H1 (cell line): ENCODE data around the gene GNB3. TPM values are rescaled to one million over a fixed set of nuclear protein-coding genes. Genes with fewer than 3 reads are reported as not detected.

Source experiments
- CTCF ChIA-PET: fragments of 300-600 bp; sonication (Branson Sonifier 250); formaldehyde crosslinking; loops from one replicate; lab custom pipeline; 2021; ENCODE audit not compliant: partially characterized antibody; lab: Charles Lee
- POLR2A ChIA-PET: fragments of 300-600 bp; sonication (Branson Sonifier 250); formaldehyde crosslinking; loops from one replicate; lab custom pipeline; 2021; ENCODE audit warnings: inconsistent platforms; ENCODE audit not compliant: partially characterized antibody; lab: Charles Lee
- DNase-seq, 2 experiments: peaks; one replicate each; pipeline versions ENCODE4 v3.0.0 to v3.0.0-alpha.2; 2010 to 2022; ENCODE audit warnings: low spot score in 2 of 2, low read depth in 1 of 2, mixed read lengths in 1 of 2
- FAIRE-seq: peaks from 2 replicates; lab custom pipeline; 2011; peaks lifted over from hg19 to GRCh38; lab: Jason Lieb, UNC
- H2AFZ ChIP-seq: 2 replicates; pipeline ENCODE4 v1.8.1; 2012; ENCODE audit warnings: low read length, inconsistent platforms
- H2AK5ac ChIP-seq: 2 replicates; pipeline ENCODE4 v1.6.1; 2013; ENCODE audit warnings: low read depth, low read length
- H2BK120ac ChIP-seq: replicated peaks from 2 replicates; pipeline ENCODE3; 2013; ENCODE audit warnings: low read depth, low read length, inconsistent platforms
- H2BK12ac ChIP-seq: 2 replicates; pipeline ENCODE4 v1.6.1; 2013; ENCODE audit warnings: low read depth, low read length
- H2BK15ac ChIP-seq: 2 replicates; pipeline ENCODE4 v1.6.1; 2013; ENCODE audit warnings: low read length
- H2BK20ac ChIP-seq: 2 replicates; pipeline ENCODE4 v1.6.1; 2013; ENCODE audit warnings: low read length
- H2BK5ac ChIP-seq: 2 replicates; pipeline ENCODE4 v1.6.1; 2013; ENCODE audit warnings: low read depth, low read length
- H3K14ac ChIP-seq: 2 replicates; pipeline ENCODE4 v1.6.1; 2013; ENCODE audit warnings: inconsistent platforms; ENCODE audit not compliant: insufficient read length
- H3K18ac ChIP-seq: 2 replicates; pipeline ENCODE4 v1.6.1; 2013; ENCODE audit warnings: low read length; ENCODE audit errors: extremely low read depth
- H3K23ac ChIP-seq: 2 replicates; pipeline ENCODE4 v1.6.1; 2013; ENCODE audit warnings: inconsistent platforms; ENCODE audit not compliant: insufficient read length
- H3K23me2 ChIP-seq: 2 replicates; pipeline ENCODE4 v1.6.1; 2013; ENCODE audit warnings: low read depth, low read length
- H3K27ac ChIP-seq: 2 replicates; pipeline ENCODE4 v1.6.1; 2011; ENCODE audit warnings: low read depth, low read length, inconsistent platforms
- H3K27me3 ChIP-seq, 4 experiments: replicated peaks in 1 of 4; 1 replicate in 1 of 4; 2 replicates in 3 of 4; pipeline versions ENCODE4 v1.6.1 to v1.8.1; 2011 to 2013; ENCODE audit warnings: low read length in 3 of 4, mild to moderate bottlenecking in 3 of 4, inconsistent platforms in 2 of 4, mixed read lengths in 2 of 4, moderate library complexity in 1 of 4; ENCODE audit not compliant: control insufficient read depth in 3 of 4, insufficient read depth in 3 of 4; ENCODE audit errors: extremely low read depth in 1 of 4
- H3K36me3 ChIP-seq, 4 experiments: 2 replicates each; pipeline versions ENCODE4 v1.6.1 to v1.8.1; 2011 to 2013; ENCODE audit warnings: mild to moderate bottlenecking in 4 of 4, low read length in 3 of 4, moderate library complexity in 2 of 4, control low read depth in 1 of 4, inconsistent platforms in 1 of 4; ENCODE audit not compliant: insufficient read depth in 4 of 4, control insufficient read depth in 2 of 4
- H3K4ac ChIP-seq: replicated peaks from 2 replicates; pipeline ENCODE3; 2013; ENCODE audit warnings: low read length, low read depth, mixed read lengths, inconsistent platforms; ENCODE audit not compliant: insufficient read length
- H3K4me1 ChIP-seq, 4 experiments: replicated peaks in 1 of 4; 1 replicate in 1 of 4; 2 replicates in 3 of 4; pipeline versions ENCODE4 v1.6.1 to v1.8.1; 2011 to 2013; ENCODE audit warnings: low read length in 3 of 4, inconsistent platforms in 2 of 4, mixed read lengths in 1 of 4; ENCODE audit not compliant: insufficient read depth in 4 of 4, control insufficient read depth in 3 of 4
- H3K4me2 ChIP-seq, 2 experiments: 2 replicates each; pipeline versions ENCODE4 v1.6.1 to v1.8.1; 2011 to 2013; ENCODE audit warnings: low read depth in 2 of 2, low read length in 2 of 2, control low read depth in 1 of 2, inconsistent platforms in 1 of 2, mild to moderate bottlenecking in 1 of 2; ENCODE audit not compliant: insufficient read depth in 1 of 2
- H3K4me3 ChIP-seq, 4 experiments: fragments of 200-600, 300-600 bp in 1 of 4; sonication (generic), shearing (Covaris generic), sonication (Bioruptor Twin) in 1 of 4; 2 replicates each; pipeline versions ENCODE4 v1.5.1 to v1.8.1; 2011 to 2016; ENCODE audit warnings: low read length in 4 of 4, low read depth in 3 of 4, control low read depth in 2 of 4, inconsistent platforms in 2 of 4, mild to moderate bottlenecking in 2 of 4, mixed read lengths in 1 of 4, moderate library complexity in 1 of 4; ENCODE audit not compliant: insufficient read depth in 2 of 4; ENCODE audit errors: extremely low read depth in 1 of 4
- H3K56ac ChIP-seq: replicated peaks from 2 replicates; pipeline ENCODE3; 2013; ENCODE audit warnings: low read depth, mild to moderate bottlenecking, mixed read lengths, low read length, inconsistent platforms; ENCODE audit not compliant: insufficient read length
- H3K79me1 ChIP-seq: 2 replicates; pipeline ENCODE4 v1.6.1; 2013; ENCODE audit warnings: low read depth, low read length, control low read depth
- H3K79me2 ChIP-seq, 2 experiments: 2 replicates each; pipeline versions ENCODE4 v1.6.1 to v1.8.1; 2012 to 2013; ENCODE audit warnings: low read length in 2 of 2, mild to moderate bottlenecking in 2 of 2, inconsistent platforms in 1 of 2; ENCODE audit not compliant: insufficient read depth in 2 of 2, control insufficient read depth in 1 of 2
- H3K9ac ChIP-seq, 4 experiments: replicated peaks in 1 of 4; 1 replicate in 1 of 4; 2 replicates in 3 of 4; pipeline versions ENCODE4 v1.6.1 to v1.8.1; 2011 to 2013; ENCODE audit warnings: low read depth in 3 of 4, low read length in 3 of 4, control low read depth in 2 of 4, mild to moderate bottlenecking in 2 of 4, moderate library complexity in 2 of 4, inconsistent platforms in 1 of 4; ENCODE audit errors: extremely low read depth in 1 of 4
- H3K9me3 ChIP-seq, 2 experiments: 2 replicates each; pipeline versions ENCODE4 v1.6.1 to v1.8.1; 2012 to 2013; ENCODE audit warnings: mild to moderate bottlenecking in 2 of 2, moderate library complexity in 2 of 2, control low read depth in 1 of 2, inconsistent platforms in 1 of 2, low read depth in 1 of 2, low read length in 1 of 2, mixed read lengths in 1 of 2; ENCODE audit not compliant: insufficient read depth in 2 of 2
- H4K20me1 ChIP-seq, 2 experiments: replicated peaks in 1 of 2; 2 replicates each; pipeline versions ENCODE3 to v1.8.1; 2011 to 2013; ENCODE audit warnings: inconsistent platforms in 2 of 2, low read length in 2 of 2, mild to moderate bottlenecking in 1 of 2; ENCODE audit not compliant: insufficient read depth in 2 of 2, control insufficient read depth in 1 of 2
- H4K5ac ChIP-seq: 2 replicates; pipeline ENCODE4 v1.6.1; 2013; ENCODE audit warnings: low read length, low read depth, mixed read lengths, inconsistent platforms; ENCODE audit not compliant: insufficient read length
- H4K8ac ChIP-seq: 2 replicates; pipeline ENCODE4 v1.8.0; 2013; ENCODE audit warnings: mild to moderate bottlenecking, moderate library complexity, low read length, inconsistent platforms; ENCODE audit not compliant: insufficient read depth; ENCODE audit errors: extremely low read depth
- H4K91ac ChIP-seq: replicated peaks from 2 replicates; pipeline ENCODE3; 2013; ENCODE audit warnings: low read length, mixed read lengths, inconsistent platforms; ENCODE audit not compliant: insufficient read length
- CEBPB ChIP-seq: IDR thresholded peaks from 2 replicates; pipeline ENCODE4 v1.6.1; 2012; ENCODE audit warnings: low read depth, low read length
- CHD2 ChIP-seq: IDR thresholded peaks from 2 replicates; pipeline ENCODE4 v1.6.1; 2012; ENCODE audit warnings: low read length, improper control_type of control experiment
- GABPA ChIP-seq: IDR thresholded peaks from 2 replicates; pipeline ENCODE4 v1.6.1; 2011; ENCODE audit warnings: mild to moderate bottlenecking, low read length, moderate library complexity, borderline replicate concordance; ENCODE audit not compliant: insufficient read depth
- HDAC6 ChIP-seq: IDR thresholded peaks from one replicate; pipeline ENCODE4 v1.7.1; 2012; ENCODE audit warnings: low read depth, mild to moderate bottlenecking, inconsistent platforms, low read length, moderate library complexity
- KDM1A ChIP-seq: fragments of 200-600, 300-600 bp; sonication (generic); IDR thresholded peaks from 2 replicates; pipeline ENCODE4 v1.7.1; 2016; ENCODE audit warnings: mild to moderate bottlenecking, low read length, borderline replicate concordance
- KDM5A ChIP-seq: fragments of 200-600 bp; IDR thresholded peaks from 2 replicates; pipeline ENCODE4 v1.7.1; 2012; ENCODE audit warnings: mild to moderate bottlenecking, low read length, inconsistent platforms, mixed read lengths
- MAX ChIP-seq: IDR thresholded peaks from 2 replicates; pipeline ENCODE4 v1.6.1; 2012; ENCODE audit warnings: inconsistent platforms
- NANOG ChIP-seq: IDR thresholded peaks from 2 replicates; pipeline ENCODE4 v1.6.1; 2011; ENCODE audit warnings: low read length, low read depth, mild to moderate bottlenecking, inconsistent platforms; ENCODE audit not compliant: insufficient read depth, poor library complexity, severe bottlenecking
- NRF1 ChIP-seq: IDR thresholded peaks from 2 replicates; pipeline ENCODE4 v1.6.1; 2011; ENCODE audit warnings: mild to moderate bottlenecking, low read depth, low read length, improper control_type of control experiment
- RBBP5 ChIP-seq: IDR thresholded peaks from 2 replicates; pipeline ENCODE4 v1.7.1; 2012; ENCODE audit warnings: low read depth, mild to moderate bottlenecking, inconsistent platforms, low read length, moderate library complexity, borderline replicate concordance
- RFX5 ChIP-seq: IDR thresholded peaks from 2 replicates; pipeline ENCODE4 v1.6.1; 2011; ENCODE audit warnings: low read depth, low read length, improper control_type of control experiment, borderline replicate concordance
- TBP ChIP-seq: IDR thresholded peaks from 2 replicates; pipeline ENCODE4 v1.6.1; 2011; ENCODE audit warnings: low read depth, low read length, improper control_type of control experiment
- TEAD4 ChIP-seq: IDR thresholded peaks from 2 replicates; pipeline ENCODE4 v1.6.1; 2012; ENCODE audit warnings: low read depth, low read length, inconsistent platforms, mixed read lengths
- YY1 ChIP-seq: IDR thresholded peaks from 2 replicates; pipeline ENCODE4 v1.6.1; 2011; ENCODE audit warnings: low read depth, mild to moderate bottlenecking, low read length
- WGBS, 2 experiments: shearing (Covaris generic) in 1 of 2; methylation state at CpG; one replicate each; pipeline versions ENCODE4 v1.1.6 to v1.1.7; 2013 to 2015; ENCODE audit warnings: low lambda C conversion rate in 2 of 2, mixed read lengths in 2 of 2, inconsistent platforms in 1 of 2, low coverage in 1 of 2, missing lambda C conversion rate in 1 of 2; ENCODE audit not compliant: insufficient replicate concordance in 2 of 2, insufficient coverage in 1 of 2, insufficient read length in 1 of 2; ENCODE audit errors: extremely low coverage in 1 of 2, missing lambda C conversion rate in 1 of 2; 5-methylcytosine and 5-hydroxymethylcytosine counted together
- polyA plus RNA-seq, 7 experiments: library from polyadenylated mRNA; depleted of rRNA in 3 of 7; stranded (reverse) in 5 of 7; unstranded in 2 of 7; fragments of >200 nt in 5 of 7; fragments of 200-250 nt in 2 of 7; gene quantifications; 1 replicate in 5 of 7; 2 replicates in 1 of 7; 4 replicates in 1 of 7; pipeline versions ENCODE4 v1.2.1 to v1.2.3, GENCODE V29; 2011 to 2013; ENCODE audit warnings: missing spikeins in 2 of 7, mixed read lengths in 2 of 7
- total RNA-seq: library from RNA; stranded (reverse); fragmentation: NEBNext Ultra II Directional; extraction: Animal tissue kit (Norgen Biotek cat#: 25700); gene quantifications from 2 replicates; pipeline ENCODE4 v1.2.1, GENCODE V29; 2021

GNB3 gene
- total and polyA plus RNA-seq, 2 of the 8 experiments (the other 6 are each of a cell fraction or from before 2014, with no cell fraction given) = 9.9 TPM

GRCh38 chr12:6860116-6860515 is 19.4 kb downstream of the GNB3 start:
- Histone ChIP-seq H4K8ac (no peak overlapping the region), H2AFZ (no peak overlapping the region), H3K4me3 (no peak overlapping the region), H2AK5ac (no peak overlapping the region), H4K20me1 (peaks cover 0 to 2% of the 10 kb centered on the region in 2 experiments), H4K5ac (no peak overlapping the region), H3K79me1 (no peaks in the 10 kb centered on the region; the same call in 1 of the 2 replicates), H2BK12ac (no peak overlapping the region), H3K4me1 (no peaks in the 10 kb centered on the region), H3K27me3 (no peaks in the 10 kb centered on the region), H3K56ac (no peak overlapping the region), H2BK120ac (no peak overlapping the region), H2BK20ac (no peak overlapping the region), H3K9ac (no peak overlapping the region), H3K79me2 (no peaks in the 10 kb centered on the region), H3K4me2 (no peak overlapping the region), H3K9me3 (no peaks in the 10 kb centered on the region), H3K23ac (no peak overlapping the region), H2BK5ac (no peak overlapping the region), H3K23me2 (no peaks in the 10 kb centered on the region), H2BK15ac (no peak overlapping the region), H4K91ac (no peak overlapping the region), H3K4ac (no peak overlapping the region), H3K27ac (no peak overlapping the region), H3K36me3 (peaks cover 31 to 77% (median 72%) of the 10 kb centered on the region in 4 experiments), H3K18ac (no peak overlapping the region), H3K14ac (no peak overlapping the region)
- CTCF ChIA-PET = interaction anchor here (0.6 to 4.5 kb wide), 6 partner anchors 11 to 194 kb away, joined by 3 to 27 read pairs (median 5); partner anchors contain the start of genes GNB3 and SPSB2
- no peak for FAIRE-seq
- DNase-seq = no peak
- WGBS, 2 experiments = 91% methylated on average over 9 of the region's 9 CpGs; no CpG with 5 or more reads in 1 of the 2 experiments
- POLR2A ChIA-PET = interaction anchor here (1.1 to 18.9 kb wide), 5 partner anchors 9 to 322 kb away, joined by 3 to 588 read pairs (median 5); partner anchors contain the start of genes C12orf57, CDCA3, GNB3 and RNU7-1
- no peak for TF ChIP-seq TEAD4
- TF ChIP-seq GABPA = no peak
- no peak for TF ChIP-seq NANOG
- no peak for TF ChIP-seq YY1
- TF ChIP-seq CHD2 = no peak
- TF ChIP-seq NRF1 = no peak
- TF ChIP-seq RBBP5 = no peak
- no peak for TF ChIP-seq KDM5A
- no peak for TF ChIP-seq RFX5
- no peak for TF ChIP-seq HDAC6
- TF ChIP-seq CEBPB = no peak
- TF ChIP-seq TBP = no peak
- TF ChIP-seq MAX = no peak
- no peak for TF ChIP-seq KDM1A
